ENCODE results near the gene GPR42.
"Not testable (repeated sequence)": the region's sequence is repeated elsewhere in the genome, so short reads cannot be mapped to it uniquely, and the experiment has no call there.

The GPR42 gene

DNA sequence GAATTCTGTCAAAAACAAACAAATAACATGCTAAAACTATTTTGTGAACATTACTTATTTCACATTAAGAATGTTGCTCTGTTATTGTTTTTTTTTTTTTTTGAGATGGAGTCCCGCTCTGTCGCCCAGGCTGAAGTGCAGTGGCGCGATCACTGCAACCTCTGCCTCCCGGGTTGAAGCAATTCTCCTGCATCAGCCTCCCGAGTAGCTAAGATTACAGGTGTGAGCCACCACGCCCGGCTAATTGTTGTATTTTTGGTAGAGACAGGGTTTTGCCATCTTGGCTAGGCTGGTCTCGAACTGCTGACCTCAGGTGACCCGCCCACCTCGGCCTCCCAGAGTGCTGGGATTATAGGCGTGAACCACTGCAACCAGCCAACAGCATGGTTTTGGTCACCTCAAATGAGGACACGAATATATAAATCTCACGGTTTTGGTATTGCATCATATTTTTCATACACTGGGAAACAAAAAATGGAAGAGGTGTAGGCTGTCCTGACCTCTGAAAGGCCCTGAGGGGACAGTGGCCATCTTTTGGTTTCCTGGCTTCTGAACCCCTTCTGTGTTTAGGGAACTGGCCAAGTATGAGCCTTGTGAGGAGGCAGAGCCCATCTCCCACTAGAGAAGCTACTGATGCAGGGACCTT lies 25.5 kb downstream of the GPR42 start:
- no peak for DNase-seq (ENCODE audit: low read depth in 2 of 2)

DNA sequence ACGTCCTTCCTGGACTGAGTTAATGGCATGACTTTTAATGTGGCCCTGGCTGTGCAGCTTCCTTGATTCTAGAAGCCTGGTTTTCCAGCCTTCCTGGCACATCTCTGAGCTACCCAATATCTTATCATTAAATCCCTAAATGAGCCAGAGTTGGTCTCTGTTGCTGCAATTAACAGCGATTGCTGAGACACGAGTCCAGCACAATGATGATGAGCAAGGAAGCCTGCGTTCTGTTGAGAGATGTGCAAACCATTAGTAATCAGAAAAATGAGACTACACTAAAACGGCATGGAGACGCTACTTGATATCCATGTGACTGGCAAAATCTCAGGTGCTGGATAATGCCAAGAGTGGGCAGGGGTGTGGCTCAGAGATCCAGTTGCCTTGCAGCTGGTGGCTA lies 26.2 kb downstream of the GPR42 start:
- no peak for DNase-seq (ENCODE audit: low read depth in 2 of 2)

GRCh38 chr19:35398570-35398969 lies 27.7 kb downstream of the GPR42 start:
- DNase-seq (ENCODE audit: low read depth in 2 of 2), result no peak

- no peak for DNase-seq (ENCODE audit: low read depth in 2 of 2)
Observed at GRCh38 chr19:35399231-35399630, 28.4 kb downstream of the GPR42 start.

- no peak for DNase-seq (ENCODE audit: low read depth in 2 of 2)
Observed at GRCh38 chr19:35399948-35400772, 29.3 kb downstream of the GPR42 start.

DNA sequence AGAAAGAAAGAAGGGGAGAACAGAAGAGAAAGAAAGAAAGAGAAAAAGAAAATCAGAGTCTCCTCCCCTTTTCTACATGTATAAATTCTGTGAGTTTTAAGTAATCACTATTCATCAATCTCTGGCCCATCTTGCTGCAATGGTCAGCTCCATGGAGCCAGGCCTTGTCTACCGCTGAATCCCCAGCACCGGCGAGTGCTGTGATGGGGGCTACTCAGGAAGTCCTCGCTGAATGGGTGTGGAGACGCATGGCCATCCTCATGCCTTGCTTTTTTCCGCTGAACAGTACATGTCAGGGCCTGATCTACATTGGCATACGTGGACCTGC lies 29.9 kb downstream of the GPR42 start:
- no peak for DNase-seq (ENCODE audit: low read depth in 2 of 2)

DNA sequence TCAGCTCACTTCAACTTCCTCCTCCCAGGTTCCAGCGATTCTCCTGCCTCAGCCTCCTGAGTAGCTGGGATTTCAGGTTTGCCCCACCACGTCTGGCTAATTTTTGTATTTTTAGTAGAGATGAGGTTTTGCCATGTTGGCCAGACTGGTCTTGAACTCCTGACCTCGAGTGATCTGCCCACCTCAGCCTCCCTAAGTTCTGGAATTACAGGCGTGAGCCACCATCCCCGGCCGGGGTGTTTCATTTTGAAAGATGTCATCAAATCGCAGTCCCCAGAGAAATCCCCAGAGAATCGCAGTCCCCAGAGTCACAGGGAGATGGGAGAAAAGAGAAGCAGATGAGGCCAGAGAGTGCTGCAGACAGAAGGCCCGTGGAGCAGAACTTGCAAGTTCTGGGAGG lies 30.5 kb downstream of the GPR42 start:
- DNase-seq (ENCODE audit: low read depth in 2 of 2), result not testable (repeated sequence)

DNA sequence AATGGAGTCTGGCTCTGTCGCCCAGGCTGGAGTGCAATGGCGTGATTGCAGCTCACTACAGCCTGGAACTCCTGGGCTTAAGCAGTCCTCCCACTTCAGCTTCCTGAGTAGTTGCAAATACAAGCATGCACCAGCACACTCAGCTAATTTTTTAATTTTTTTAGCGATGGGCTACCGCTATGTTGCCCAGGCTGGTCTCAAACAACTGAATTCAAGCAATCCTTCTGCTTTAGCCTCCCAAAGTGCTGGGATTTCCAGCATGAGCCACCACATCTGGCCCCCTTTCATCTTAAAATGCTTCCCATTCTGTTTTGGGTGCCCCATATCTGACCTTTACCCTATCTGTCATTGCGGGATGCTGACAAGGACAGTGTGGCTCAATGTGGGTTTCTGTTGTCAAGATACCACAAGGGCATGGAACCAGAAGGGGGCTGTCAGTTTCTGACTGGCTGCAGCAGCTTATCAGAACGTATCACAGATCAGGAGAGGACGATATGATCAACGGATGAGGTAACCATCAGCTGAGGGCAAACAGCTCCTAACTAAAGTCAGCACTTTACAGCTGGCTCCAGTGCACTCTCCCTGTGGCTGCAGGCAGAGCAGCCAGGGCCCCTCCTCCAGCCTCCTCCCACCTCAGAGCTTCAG lies 32.4 kb downstream of the GPR42 start:
- DNase-seq (ENCODE audit: low read depth in 2 of 2), result no peak

- no peak for DNase-seq (ENCODE audit: low read depth in 2 of 2)
Observed at GRCh38 chr19:35404879-35405622, 34.2 kb downstream of the GPR42 start.

DNA sequence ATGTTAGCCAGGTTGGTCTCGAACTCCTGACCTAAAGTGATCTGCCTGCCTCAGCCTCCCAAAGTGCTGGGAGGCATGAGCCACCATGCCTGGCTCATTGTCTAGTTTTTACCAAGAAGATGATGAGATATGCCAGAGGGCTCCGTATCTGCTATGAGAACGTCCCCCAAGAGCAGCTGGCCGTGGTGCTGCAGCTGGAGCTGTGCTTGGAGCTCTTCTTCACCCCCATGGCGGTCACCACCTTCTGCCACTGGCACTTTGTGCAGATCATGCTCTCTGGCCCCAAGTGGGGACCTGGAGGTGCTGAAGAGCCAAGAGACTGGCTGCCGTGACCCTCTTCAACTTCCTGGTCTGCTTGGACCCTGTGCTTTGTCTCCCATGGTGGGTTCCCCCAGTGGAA lies 36.8 kb downstream of the GPR42 start:
- DNase-seq (ENCODE audit: low read depth in 2 of 2), result no peak

DNA sequence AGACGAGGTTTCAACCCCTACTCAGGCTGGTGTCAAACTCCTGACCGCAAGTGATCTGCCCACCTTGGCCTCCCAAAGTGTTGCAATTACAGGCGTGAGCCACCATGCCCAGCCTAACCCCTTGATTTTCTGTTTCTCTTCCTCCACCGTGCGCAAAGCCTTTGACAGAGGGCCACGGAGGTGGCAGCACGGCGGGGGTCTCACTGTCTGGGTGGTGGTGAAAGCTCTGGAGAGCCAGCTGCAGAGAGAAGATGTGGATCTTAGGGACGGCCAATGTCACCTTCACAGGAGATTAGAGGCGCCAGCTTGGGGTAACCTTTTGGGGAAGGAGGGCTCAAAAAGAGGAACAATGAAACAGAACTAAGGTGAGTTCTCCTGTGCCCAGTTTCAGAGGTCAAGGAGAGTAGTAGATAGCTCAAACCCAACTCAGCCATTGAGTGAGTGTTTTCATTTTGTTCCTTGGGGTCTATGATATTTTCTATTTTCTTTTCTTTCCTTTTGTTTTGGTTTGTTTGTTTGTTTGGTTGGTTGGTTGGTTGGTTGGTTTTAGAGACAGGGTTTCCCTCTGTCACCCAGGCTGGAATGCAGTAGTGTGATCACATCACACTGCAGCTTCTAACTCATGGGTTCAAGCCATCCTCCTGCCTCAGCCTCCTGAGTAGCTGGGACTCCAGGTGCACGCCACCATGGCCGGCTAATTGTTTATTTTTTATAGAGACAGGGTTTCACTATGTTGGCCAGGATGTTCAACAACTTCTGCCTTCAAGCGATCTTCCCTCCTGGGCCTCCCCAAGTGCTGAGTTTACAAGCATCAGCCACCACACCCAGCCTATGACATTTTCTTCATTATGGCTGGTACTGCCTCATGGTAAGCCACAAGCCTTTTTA lies 37.7 kb downstream of the GPR42 start:
- DNase-seq (ENCODE audit: low read depth in 2 of 2), result no peak

DNA sequence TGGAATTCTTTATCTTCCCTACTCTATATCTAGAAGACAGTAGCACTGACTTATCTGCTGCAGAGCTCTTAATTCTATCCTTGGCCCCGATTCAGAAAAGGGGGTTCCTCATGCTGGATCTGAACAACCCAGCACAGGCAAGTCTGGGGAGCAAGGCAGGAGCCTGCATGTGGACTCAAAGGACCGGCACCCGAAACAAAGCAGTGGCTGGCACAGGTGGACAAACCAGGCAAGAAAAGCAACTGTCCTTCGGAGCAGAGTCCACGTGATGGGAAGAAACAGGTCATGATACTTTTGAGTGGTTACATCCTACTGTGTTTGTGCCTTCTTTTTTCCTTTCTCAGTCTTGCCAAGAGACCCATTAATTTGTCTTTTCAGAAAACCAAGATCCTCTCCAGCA lies 38.3 kb downstream of the GPR42 start:
- no peak for DNase-seq (ENCODE audit: low read depth in 2 of 2)

DNA sequence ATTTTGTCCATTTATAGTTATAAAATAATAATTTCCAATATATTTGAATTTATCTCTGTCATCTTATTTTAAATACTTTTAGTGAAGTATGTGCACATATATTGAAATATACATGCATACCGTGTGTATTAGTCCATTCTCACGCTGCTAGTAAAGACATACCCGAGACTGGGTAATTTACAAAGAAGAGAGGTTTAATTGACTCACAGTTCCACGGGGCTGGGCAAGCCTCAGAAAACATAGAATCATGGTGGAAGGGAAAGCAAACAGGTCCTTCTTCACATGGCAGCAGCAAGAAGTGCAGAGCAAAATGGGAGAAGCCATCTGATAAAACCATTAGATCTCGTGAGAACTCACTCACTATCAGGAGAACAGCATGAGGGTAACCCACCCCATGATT lies 39.6 kb downstream of the GPR42 start:
- no peak for DNase-seq (ENCODE audit: low read depth in 2 of 2)

- no peak for DNase-seq (ENCODE audit: low read depth in 2 of 2)
Observed at GRCh38 chr19:35414442-35414841, 43.6 kb downstream of the GPR42 start.

DNA sequence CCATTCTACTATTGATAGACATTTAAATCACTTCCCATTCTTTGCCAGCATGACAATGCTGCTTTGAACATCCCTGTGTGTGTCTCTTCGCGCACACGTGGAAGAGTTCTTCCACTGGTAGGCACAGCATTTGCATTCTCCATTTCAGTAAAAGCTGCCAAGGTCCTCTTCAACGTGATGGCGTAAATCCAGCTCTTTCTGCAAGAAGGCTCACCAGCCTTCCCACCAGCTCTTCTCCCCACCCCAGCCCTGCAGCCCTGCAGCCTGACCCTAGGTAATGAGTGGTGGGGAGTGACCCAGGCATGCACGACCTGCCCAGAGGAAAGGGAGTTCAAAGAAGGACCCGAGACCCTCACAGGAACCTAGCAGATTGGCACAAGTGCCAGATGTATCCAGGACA lies 45.5 kb downstream of the GPR42 start:
- DNase-seq (ENCODE audit: low read depth in 2 of 2), result no peak

GRCh38 chr19:35417278-35417677 lies 46.4 kb downstream of the GPR42 start:
- no peak for DNase-seq (ENCODE audit: low read depth in 2 of 2)

DNA sequence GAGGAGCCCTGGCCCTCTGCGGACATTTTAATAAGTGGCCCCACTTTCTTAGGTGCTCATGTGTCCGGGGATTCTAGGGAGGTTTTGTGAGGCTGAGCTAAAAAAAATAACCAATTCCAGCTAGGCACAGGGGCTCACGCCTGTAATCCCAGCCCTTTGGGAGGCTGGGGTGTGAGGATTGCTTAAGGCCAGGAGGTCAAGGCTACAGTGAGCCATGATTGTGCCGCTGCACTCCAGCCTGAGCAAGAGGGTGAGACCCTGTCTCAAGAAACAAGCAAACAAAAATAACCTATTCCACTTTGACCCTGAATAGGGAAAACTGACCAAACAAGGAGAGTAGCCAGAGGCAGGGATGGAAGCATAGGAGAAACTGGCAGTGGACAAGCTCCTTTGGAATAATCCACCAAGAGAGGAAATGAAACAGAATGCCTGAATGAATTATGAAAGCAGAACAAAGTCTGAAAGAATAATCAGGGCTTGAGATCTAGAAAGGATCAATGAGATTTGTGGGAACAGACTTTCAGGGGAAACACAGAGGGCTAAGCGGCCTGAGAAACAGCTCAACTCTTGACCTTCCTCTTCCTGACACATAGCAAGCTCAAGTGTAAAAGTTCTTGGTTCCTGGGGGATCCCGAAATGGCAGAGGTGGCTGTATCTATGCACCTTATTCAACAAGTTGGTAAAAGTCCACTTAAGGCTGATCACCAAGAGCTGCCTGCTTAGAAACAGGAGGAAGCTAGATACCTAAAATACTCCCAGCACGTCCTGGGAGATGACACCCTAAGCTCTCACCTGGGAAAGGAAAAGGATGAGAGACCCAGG lies 47.1 kb downstream of the GPR42 start:
- DNase-seq (ENCODE audit: low read depth in 2 of 2), result no peak

DNA sequence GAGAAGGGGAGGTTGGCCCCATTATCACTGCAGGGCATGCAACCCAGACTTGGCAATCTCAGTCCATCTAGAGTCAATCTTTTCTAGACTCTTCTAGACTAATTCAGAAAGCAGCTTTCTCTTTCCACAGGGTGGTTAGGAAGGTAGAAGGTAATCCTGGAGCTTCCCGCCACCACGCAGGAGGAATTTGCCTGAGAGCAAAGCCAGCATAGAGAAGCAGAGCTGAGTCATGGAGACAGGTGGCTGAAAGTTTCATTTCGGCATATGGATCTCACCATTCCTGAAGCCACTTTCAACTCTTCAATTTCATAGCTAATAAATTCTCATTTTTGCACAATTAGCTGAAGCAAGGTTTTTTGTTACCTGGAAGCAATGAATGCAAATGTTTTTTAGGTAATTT lies 48.2 kb downstream of the GPR42 start:
- DNase-seq (ENCODE audit: low read depth in 2 of 2), result no peak

- no peak for DNase-seq (ENCODE audit: low read depth in 2 of 2)
Observed at GRCh38 chr19:35419805-35420204, 48.9 kb downstream of the GPR42 start.

- DNase-seq (ENCODE audit: low read depth in 2 of 2), result no peak
Observed at GRCh38 chr19:35421362-35421761, 50.5 kb downstream of the GPR42 start.
